ENCODE results near the gene MTMR3.
"Not testable (repeated sequence)": the region's sequence is repeated elsewhere in the genome, so short reads cannot be mapped to it uniquely, and the experiment has no call there.

MTMR3 gene

DNA sequence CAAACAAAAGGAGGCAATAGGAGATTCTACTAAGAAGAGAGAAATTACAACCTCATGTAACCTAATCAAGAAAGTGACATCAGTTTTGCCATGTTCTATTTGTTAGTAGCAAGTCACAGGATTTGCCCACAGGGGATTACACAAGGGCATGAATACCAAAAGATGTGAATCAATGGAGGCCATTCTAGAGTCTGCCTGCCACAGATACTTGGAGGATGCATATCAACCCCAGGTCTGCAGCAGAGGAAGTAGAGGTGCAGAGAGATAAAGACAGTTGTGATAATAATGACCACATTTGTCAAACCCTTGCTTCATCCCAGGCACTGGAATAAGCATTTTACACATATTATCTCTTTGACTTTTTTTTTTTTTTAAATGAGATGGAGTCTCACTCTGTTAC, 42.5 kb upstream of the MTMR3 start:
- no peak for TF ChIP-seq Cebpa-rat (IDR thresholded peaks at IDR 0.05)
- no peak overlapping the region for H3K27ac ChIP-seq
- no peak overlapping the region for H3K9ac ChIP-seq
- H3K4me1 ChIP-seq = peaks cover 17 to 30% (median 20%) of the 10 kb centered on the region in 10 experiments
- H3K27me3 ChIP-seq = no peaks in the 10 kb centered on the region
- H3K4me3 ChIP-seq = no peak overlapping the region
- H4K20me1 ChIP-seq = peaks cover 0 to 6% (median 0%) of the 10 kb centered on the region in 11 experiments; a peak in 7 of 22 replicates
- peaks cover 0 to 10% (median 6%) of the 10 kb centered on the region in 11 experiments; a peak in 10 of 22 replicates for H3K36me3 ChIP-seq
- 0 out of 22 replicates have a peak, but pooled peaks cover 0 to under 1% (median 0%) of the 10 kb centered on the region in 11 experiments for H3K9me3 ChIP-seq (replicated peaks in 1 of 11)
- no peak overlapping the region for H3K4me2 ChIP-seq

DNA sequence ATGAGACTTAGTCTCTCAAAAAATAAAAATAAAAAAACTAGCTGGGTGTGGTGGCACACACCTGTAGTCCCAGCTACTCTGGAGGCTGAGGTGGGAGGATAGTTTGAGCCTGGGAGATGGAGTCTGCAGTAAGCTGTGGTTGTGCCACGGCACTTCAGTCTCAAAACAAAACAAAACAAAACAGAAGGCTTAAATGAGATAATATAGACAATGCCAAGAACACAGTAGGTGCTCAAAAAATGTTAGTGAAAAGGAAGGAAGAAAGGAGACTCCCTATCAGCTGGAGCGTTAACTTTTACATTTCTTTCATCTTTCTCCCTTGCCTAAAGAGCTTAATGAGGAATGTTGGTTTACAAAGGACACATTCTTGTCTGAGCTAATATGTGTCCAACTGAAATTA, 40.8 kb upstream of the MTMR3 start:
- H3K4me1 ChIP-seq = peaks cover 4 to 14% (median 11%) of the 10 kb centered on the region in 10 experiments
- H3K27ac ChIP-seq = no peak overlapping the region
- no peak overlapping the region for H3K4me3 ChIP-seq
- no peaks in the 10 kb centered on the region for H3K36me3 ChIP-seq
- no peak overlapping the region for H3K4me2 ChIP-seq
- peaks cover 11 to 18% (median 15%) of the 10 kb centered on the region in 11 experiments; a peak in 21 of 22 replicates for H3K9me3 ChIP-seq (replicated peaks in 1 of 11)
- H3K27me3 ChIP-seq = no peaks in the 10 kb centered on the region
- H3K9ac ChIP-seq = no peak overlapping the region
- no peak for TF ChIP-seq Cebpa-rat (IDR thresholded peaks at IDR 0.05)
- peaks cover 0 to 4% (median 0%) of the 10 kb centered on the region in 11 experiments; a peak in 2 of 22 replicates for H4K20me1 ChIP-seq

DNA sequence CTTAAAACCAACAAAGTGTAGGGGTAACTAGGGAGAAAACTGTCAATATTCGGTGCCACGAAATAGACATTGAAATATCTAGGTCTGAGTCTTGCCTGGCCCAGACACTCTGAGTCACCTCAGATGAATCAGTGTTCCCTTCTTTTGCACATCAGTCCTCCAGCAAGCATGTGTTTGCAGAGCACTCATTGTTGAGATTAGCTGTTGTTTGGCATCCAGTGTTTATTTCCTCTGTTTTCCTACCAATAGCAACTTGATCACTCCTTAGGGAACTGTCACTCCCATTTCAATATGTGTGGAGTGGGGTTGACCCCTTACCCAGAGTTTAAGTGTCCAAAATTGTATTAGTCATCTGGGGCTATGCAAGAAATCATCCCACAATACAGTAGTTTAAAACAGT, 40.2 kb upstream of the MTMR3 start:
- H3K9me3 ChIP-seq (replicated peaks in 1 of 11) = peaks cover 11 to 21% (median 16%) of the 10 kb centered on the region in 11 experiments; a peak in 21 of 22 replicates
- no peak overlapping the region for H3K4me3 ChIP-seq
- no peaks in the 10 kb centered on the region for H4K20me1 ChIP-seq
- no peaks in the 10 kb centered on the region for H3K27me3 ChIP-seq
- peaks cover 0 to 11% (median 6%) of the 10 kb centered on the region in 10 experiments; a peak in 13 of 20 replicates for H3K4me1 ChIP-seq
- no peak overlapping the region for H3K9ac ChIP-seq
- TF ChIP-seq Cebpa-rat (IDR thresholded peaks at IDR 0.05) = no peak
- no peaks in the 10 kb centered on the region for H3K36me3 ChIP-seq
- no peak overlapping the region for H3K4me2 ChIP-seq
- H3K27ac ChIP-seq = no peak overlapping the region

DNA sequence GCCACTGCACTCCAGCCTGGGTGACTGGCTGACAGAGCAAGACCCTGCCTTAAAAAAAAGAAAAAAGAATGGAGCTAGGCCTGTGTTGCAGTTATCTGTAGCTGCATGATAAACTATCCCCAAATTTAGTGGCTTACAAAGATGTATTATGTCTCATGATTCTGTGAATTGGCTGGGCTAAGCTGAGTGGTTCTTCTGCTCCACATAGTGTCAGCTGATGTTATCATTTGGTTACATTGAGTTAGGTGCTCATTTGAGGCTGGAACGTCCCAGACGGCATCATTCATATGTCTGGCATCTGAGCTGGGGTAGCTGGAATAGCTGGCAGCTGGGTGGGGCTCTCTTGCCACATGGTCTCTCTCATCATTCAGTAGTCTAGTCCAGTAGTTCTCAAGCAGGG, 36.7 kb upstream of the MTMR3 start:
- Histone ChIP-seq H4K20me1 (no peaks in the 10 kb centered on the region), H3K27me3 (no peaks in the 10 kb centered on the region), H3K9ac (no peak overlapping the region), H3K27ac (no peak overlapping the region), H3K4me1 (peaks cover 0 to 10% (median 3%) of the 10 kb centered on the region in 10 experiments; a peak in 8 of 20 replicates), H3K4me3 (no peak overlapping the region), H3K36me3 (no peaks in the 10 kb centered on the region), H3K9me3 (replicated peaks in 1 of 11) (peaks cover 11 to 21% (median 16%) of the 10 kb centered on the region in 11 experiments; a peak in 21 of 22 replicates), H3K4me2 (no peak overlapping the region)
- TF ChIP-seq Cebpa-rat (IDR thresholded peaks at IDR 0.05) = no peak

DNA sequence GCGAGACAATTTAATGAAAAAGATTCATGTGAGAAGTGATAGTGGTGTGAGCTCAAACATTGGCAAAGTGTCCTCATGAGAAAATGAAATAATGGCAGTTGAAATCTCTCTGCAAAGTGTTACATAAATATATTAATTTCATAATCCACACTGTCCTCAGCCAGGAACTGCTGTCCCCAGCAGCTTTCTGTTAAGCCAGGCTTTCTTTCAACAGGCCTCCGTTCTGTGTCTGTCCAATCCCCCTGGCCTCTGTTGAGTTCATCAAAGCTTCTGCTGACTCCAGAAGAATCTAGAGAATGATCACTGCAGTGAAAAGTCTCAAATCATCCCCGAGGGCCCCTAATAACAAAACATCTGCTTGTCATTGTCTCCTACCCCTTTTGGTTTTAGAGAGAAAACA, 34.9 kb upstream of the MTMR3 start:
- H4K20me1 ChIP-seq = no peaks in the 10 kb centered on the region

DNA sequence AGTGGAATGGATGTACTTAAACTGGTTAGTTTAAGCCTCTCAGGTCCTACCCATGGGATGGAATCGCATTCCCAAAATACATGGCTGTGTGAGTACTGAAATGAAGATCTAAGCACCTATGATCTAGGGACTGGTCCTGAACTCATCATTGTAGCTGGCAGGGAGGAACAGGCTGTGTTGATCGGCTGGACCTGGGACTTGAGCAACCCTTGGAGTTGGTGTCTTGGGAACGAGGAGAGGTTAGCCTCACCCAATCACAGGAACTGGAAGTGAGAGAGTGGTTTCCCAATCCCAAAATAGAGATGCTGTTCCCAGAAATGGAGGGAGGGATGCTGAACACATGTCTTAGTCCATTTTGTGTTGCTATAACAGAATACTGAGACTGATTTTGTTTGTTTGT, 28.5 kb upstream of the MTMR3 start:
- no peaks in the 10 kb centered on the region for H3K27me3 ChIP-seq
- H3K27ac ChIP-seq = no peak overlapping the region
- no peaks in the 10 kb centered on the region for H3K36me3 ChIP-seq
- no peak overlapping the region for H3K9ac ChIP-seq
- H3K4me3 ChIP-seq = no peak overlapping the region
- H3K4me1 ChIP-seq = peaks cover 0 to 7% (median 3%) of the 10 kb centered on the region in 10 experiments; a peak in 9 of 20 replicates
- no peak overlapping the region for H3K4me2 ChIP-seq
- no peaks in the 10 kb centered on the region for H4K20me1 ChIP-seq
- TF ChIP-seq Cebpa-rat (IDR thresholded peaks at IDR 0.05) = no peak
- H3K9me3 ChIP-seq (replicated peaks in 1 of 11) = 0 out of 22 replicates have a peak, but pooled peaks cover 0 to 4% (median 0%) of the 10 kb centered on the region in 11 experiments

More for the DNA sequence above, 34.9 kb upstream of the MTMR3 start:
- Histone ChIP-seq H3K9me3 (replicated peaks in 1 of 11) (peaks cover 11 to 21% (median 16%) of the 10 kb centered on the region in 11 experiments; a peak in 21 of 22 replicates), H3K4me3 (no peak overlapping the region), H3K4me1 (peaks cover 0 to 10% (median 3%) of the 10 kb centered on the region in 10 experiments; a peak in 8 of 20 replicates), H3K27ac (no peak overlapping the region), H3K4me2 (no peak overlapping the region), H3K27me3 (no peaks in the 10 kb centered on the region), H3K36me3 (no peaks in the 10 kb centered on the region), H3K9ac (no peak overlapping the region)
- TF ChIP-seq Cebpa-rat (IDR thresholded peaks at IDR 0.05) = no peak

DNA sequence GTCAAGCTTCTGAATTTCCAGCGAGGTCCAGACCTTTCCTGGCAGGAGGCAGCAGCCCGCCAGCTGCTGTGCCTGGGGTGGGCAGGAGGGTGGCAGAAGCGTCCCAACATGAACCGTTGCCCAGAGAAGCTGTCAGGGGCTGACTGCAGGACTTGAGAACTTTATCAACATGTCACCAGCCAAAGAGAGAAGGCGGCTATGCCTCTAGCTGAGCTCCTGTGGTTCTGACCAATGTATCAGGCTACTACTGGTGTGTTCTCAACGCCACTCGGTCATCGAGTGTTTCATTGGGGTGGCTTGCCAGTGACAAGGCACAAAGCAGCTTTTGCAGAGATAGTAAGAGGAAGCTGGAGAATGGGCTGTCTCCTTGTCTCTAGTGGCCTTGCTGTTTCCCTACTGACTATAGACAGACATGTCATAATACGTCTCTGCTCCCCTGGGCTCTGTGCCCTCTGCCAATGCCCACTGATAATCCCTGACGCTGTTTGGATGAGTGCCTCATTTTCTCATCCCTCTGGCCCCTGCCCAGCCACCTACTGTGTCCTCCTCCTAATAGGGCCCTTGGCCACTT, 27.3 kb upstream of the MTMR3 start:
- no peaks in the 10 kb centered on the region for H4K20me1 ChIP-seq
- H3K9ac ChIP-seq = no peak overlapping the region
- 0 out of 22 replicates have a peak, but pooled peaks cover 0 to 4% (median 0%) of the 10 kb centered on the region in 11 experiments for H3K9me3 ChIP-seq (replicated peaks in 1 of 11)
- no peaks in the 10 kb centered on the region for H3K36me3 ChIP-seq
- no peaks in the 10 kb centered on the region for H3K27me3 ChIP-seq
- no peak for TF ChIP-seq Cebpa-rat (IDR thresholded peaks at IDR 0.05)
- H3K4me1 ChIP-seq = peaks cover 0 to 11% (median 3%) of the 10 kb centered on the region in 10 experiments; a peak in 9 of 20 replicates
- H3K27ac ChIP-seq = peak overlapping the region in 1 of 11 experiments; percentile 7; a peak in 1 of 22 replicates
- H3K4me3 ChIP-seq = no peak overlapping the region
- no peak overlapping the region for H3K4me2 ChIP-seq

DNA sequence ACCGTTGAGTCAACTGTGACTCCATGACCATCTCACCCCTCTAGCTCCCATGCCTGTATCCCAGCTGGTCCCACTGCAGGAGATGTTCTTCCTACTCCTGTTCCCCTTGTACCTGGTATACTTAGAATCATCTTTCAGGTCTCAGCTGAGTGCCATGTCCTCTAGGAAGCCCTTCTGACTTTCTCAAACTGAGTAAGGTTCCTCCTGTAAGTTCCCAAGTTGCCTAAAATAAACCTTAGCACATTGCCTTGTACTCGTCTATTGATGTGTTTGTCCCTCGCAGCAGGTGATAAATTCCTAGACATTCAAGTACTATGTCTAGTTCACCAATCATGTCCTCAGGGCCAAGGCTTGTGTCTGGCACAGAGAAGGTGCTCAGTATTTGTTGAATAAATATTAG, 26.5 kb upstream of the MTMR3 start:
- Histone ChIP-seq H4K20me1 (no peaks in the 10 kb centered on the region), H3K27me3 (no peaks in the 10 kb centered on the region), H3K27ac (no peak overlapping the region), H3K4me1 (peaks cover 0 to 15% (median 5%) of the 10 kb centered on the region in 10 experiments; a peak in 9 of 20 replicates), H3K36me3 (no peaks in the 10 kb centered on the region), H3K9me3 (replicated peaks in 1 of 11) (0 out of 22 replicates have a peak, but pooled peaks cover 0 to 4% (median 0%) of the 10 kb centered on the region in 11 experiments), H3K4me2 (no peak overlapping the region), H3K4me3 (no peak overlapping the region), H3K9ac (no peak overlapping the region)
- TF ChIP-seq Cebpa-rat (IDR thresholded peaks at IDR 0.05) = no peak

DNA sequence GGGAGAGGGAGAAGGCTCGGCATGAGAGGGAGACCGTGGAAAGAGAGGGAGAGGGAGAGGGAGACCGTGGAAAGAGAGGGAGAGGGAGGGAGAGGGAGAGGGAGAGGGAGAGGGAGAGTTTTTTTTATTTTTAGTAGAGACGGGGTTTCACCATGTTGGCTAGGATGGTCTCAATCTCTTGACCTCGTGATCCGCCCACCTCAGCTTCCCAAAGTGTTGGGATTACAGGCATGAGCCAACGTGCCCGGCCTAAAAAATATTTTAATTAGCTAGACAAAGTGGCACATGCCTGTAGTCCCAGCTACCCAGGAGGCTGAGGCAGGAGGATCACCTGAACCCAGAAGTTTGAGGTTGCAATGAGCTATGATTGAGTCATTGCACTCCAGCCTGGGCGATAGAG, 23.9 kb upstream of the MTMR3 start:
- H3K4me3 ChIP-seq; H3K9me3 ChIP-seq (replicated peaks in 1 of 11); H3K4me2 ChIP-seq; H3K36me3 ChIP-seq; H3K9ac ChIP-seq; H3K27ac ChIP-seq; H4K20me1 ChIP-seq; H3K27me3 ChIP-seq: not testable (repeated sequence)
- peaks cover 0 to 15% (median 5%) of the 10 kb centered on the region in 10 experiments; a peak in 9 of 20 replicates for H3K4me1 ChIP-seq
